HG02970 (cell line): ENCODE measurements around the gene MIDN.

Source experiments
- ATAC-seq: cut with Tn5 transposase; IDR thresholded peaks from one replicate; pipeline ENCODE4 v1.9.1; 2021; ENCODE audit warnings: mild to moderate bottlenecking, moderate library complexity, moderate number of reproducible peaks; ENCODE audit not compliant: unreplicated experiment, low FRiP score

Gene MIDN

DNA sequence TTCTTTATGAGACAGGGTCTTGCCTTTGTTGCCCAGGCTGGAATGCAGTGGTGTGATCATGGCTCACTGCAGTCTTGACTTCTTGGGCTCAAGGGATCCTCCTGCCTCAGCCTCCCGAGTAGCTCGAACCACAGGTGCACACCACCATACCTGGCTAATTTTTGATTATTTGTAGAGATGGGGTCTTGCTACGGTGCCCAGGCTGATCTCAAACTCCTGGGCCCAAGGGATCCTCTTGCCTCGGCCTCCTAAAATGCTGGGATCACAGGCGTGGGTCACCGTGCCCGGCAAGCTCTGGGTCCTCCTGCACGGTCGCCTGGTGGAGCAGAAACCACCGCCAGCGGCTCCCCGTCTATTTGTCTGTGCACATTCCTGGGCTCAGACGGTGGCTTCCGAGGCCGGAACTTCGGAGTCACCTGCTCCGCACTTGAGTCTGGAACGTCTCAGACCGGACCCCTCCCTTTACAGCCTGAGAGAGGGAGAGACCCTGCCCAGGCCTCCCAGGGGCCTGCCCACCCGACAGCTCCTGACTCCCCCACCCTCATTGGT is 59.4 kb downstream of the MIDN start:
- no peak for ATAC-seq

DNA sequence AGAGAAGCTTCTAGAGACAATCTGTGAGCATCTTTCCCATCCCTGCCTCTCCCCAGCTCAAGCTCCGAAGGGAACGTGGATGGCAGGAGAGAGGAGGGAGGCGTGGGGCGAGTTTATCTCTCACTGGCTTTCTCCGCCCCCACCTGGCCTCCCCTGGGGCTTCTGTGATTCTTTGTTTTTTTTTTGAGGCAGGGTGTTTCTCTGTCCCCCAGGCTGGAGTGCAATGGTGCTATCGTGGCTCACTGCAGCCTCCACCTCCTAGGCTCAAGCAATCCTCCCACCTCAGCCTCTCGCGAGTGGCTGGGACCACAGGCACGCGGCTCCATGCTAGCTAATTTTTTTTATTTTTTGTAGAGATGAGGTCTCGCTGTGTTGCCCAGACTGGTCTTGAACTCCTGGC is 60.3 kb downstream of the MIDN start:
- ATAC-seq: no peak
